OCI-LY3 (cell line): ENCODE measurements around the gene ITGB6.
"Not testable (repeated sequence)": the region's sequence is repeated elsewhere in the genome, so short reads cannot be mapped to it uniquely, and the experiment has no call there.

Experiments
- H2AFZ ChIP-seq: fragments of 200-600, 300-600 bp; shearing (Covaris generic); 2 replicates; pipeline ENCODE4 v1.6.0; 2014; ENCODE audit warnings: antibody characterized with exemption, low read depth, low read length
- H3K27ac ChIP-seq: fragments of 200-600, 300-600 bp; sonication (generic); 2 replicates; pipeline ENCODE4 v1.5.1; 2014; ENCODE audit warnings: mild to moderate bottlenecking, low read length, moderate library complexity, mixed read lengths
- H3K27me3 ChIP-seq: fragments of 200-600, 300-600 bp; sonication (generic); 2 replicates; pipeline ENCODE4 v1.6.1; 2014; ENCODE audit warnings: low read depth, low read length, mixed read lengths
- H3K36me3 ChIP-seq: fragments of 200-600, 300-600 bp; sonication (generic); replicated peaks from 2 replicates; pipeline ENCODE3; 2014; ENCODE audit warnings: low read depth, low read length, mixed read lengths
- H3K4me1 ChIP-seq: fragments of 300-600, 200-600 bp; sonication (generic); 2 replicates; pipeline ENCODE4 v1.6.1; 2014; ENCODE audit warnings: low read length, mixed read lengths
- H3K4me2 ChIP-seq: fragments of 200-600, 300-600 bp; sonication (generic); 2 replicates; pipeline ENCODE4 v1.6.1; 2014; ENCODE audit warnings: low read length, mixed read lengths
- H3K4me3 ChIP-seq: fragments of 300-600, 200-600 bp; sonication (generic); 2 replicates; pipeline ENCODE4 v1.5.1; 2014; ENCODE audit warnings: antibody characterized with exemption, mild to moderate bottlenecking, low read length, moderate library complexity
- H3K79me2 ChIP-seq: fragments of 300-600, 200-600 bp; shearing (Covaris generic); 2 replicates; pipeline ENCODE4 v1.6.1; 2014; ENCODE audit warnings: mild to moderate bottlenecking, low read length, mixed read lengths
- H3K9ac ChIP-seq: fragments of 300-600, 200-600 bp; shearing (Covaris generic); 2 replicates; pipeline ENCODE4 v1.6.0; 2014; ENCODE audit warnings: mild to moderate bottlenecking, low read length, moderate library complexity
- H3K9me3 ChIP-seq: fragments of 200-600, 300-600 bp; shearing (Covaris generic); 2 replicates; pipeline ENCODE4 v1.6.1; 2014; ENCODE audit warnings: low read length, mixed read lengths; ENCODE audit not compliant: insufficient read depth
- H4K20me1 ChIP-seq: fragments of 200-600, 300-600 bp; sonication (generic); 2 replicates; pipeline ENCODE4 v1.6.1; 2016; ENCODE audit warnings: low read length, mixed read lengths; ENCODE audit not compliant: insufficient read depth
- CTCF ChIP-seq: fragments of 200-600, 300-600 bp; sonication (generic); IDR thresholded peaks from 2 replicates; pipeline ENCODE4 v1.5.1; 2014; ENCODE audit warnings: antibody characterized with exemption, low read length, low read depth
- EZH2phosphoT487 ChIP-seq: fragments of 200-600 bp; shearing (Covaris generic); IDR thresholded peaks from 2 replicates; pipeline ENCODE4 v1.6.1; 2018; ENCODE audit warnings: antibody characterized with exemption, mixed run types, low read depth

The ITGB6 gene

GRCh38 chr2:160126315-160126714, 73.8 kb downstream of the ITGB6 start:
- Histone ChIP-seq H3K27ac (no peak overlapping the region), H3K4me3 (no peak overlapping the region), H3K9me3 (no peaks in the 10 kb centered on the region), H3K27me3 (peaks cover 22% of the 10 kb centered on the region), H3K4me1 (no peaks in the 10 kb centered on the region), H2AFZ (no peak overlapping the region), H4K20me1 (no peaks in the 10 kb centered on the region), H3K4me2 (no peak overlapping the region), H3K79me2 (no peaks in the 10 kb centered on the region), H3K36me3 (no peaks in the 10 kb centered on the region), H3K9ac (no peak overlapping the region)
- TF ChIP-seq CTCF, result no peak
- TF ChIP-seq EZH2phosphoT487, result no peak

- H3K9ac ChIP-seq, result no peak overlapping the region
- no peaks in the 10 kb centered on the region for H3K36me3 ChIP-seq
- no peak overlapping the region for H3K4me3 ChIP-seq
- no peaks in the 10 kb centered on the region for H4K20me1 ChIP-seq
- H3K4me2 ChIP-seq, result no peak overlapping the region
- no peak overlapping the region for H3K27ac ChIP-seq
- no peaks in the 10 kb centered on the region for H3K4me1 ChIP-seq
- TF ChIP-seq EZH2phosphoT487 (no peak), CTCF (no peak)
- peaks cover 22% of the 10 kb centered on the region for H3K27me3 ChIP-seq
- H3K9me3 ChIP-seq, result no peaks in the 10 kb centered on the region
- no peak overlapping the region for H2AFZ ChIP-seq
- no peaks in the 10 kb centered on the region for H3K79me2 ChIP-seq
Observed at GRCh38 chr2:160125828-160126227, 74.2 kb downstream of the ITGB6 start.

- no peak for TF ChIP-seq CTCF
- no peak for TF ChIP-seq EZH2phosphoT487
- Histone ChIP-seq H3K4me1 (no peaks in the 10 kb centered on the region), H3K27ac (no peak overlapping the region), H3K4me3 (no peak overlapping the region), H2AFZ (no peak overlapping the region), H4K20me1 (no peaks in the 10 kb centered on the region), H3K79me2 (no peaks in the 10 kb centered on the region), H3K9ac (no peak overlapping the region), H3K9me3 (no peaks in the 10 kb centered on the region), H3K27me3 (peaks cover 22% of the 10 kb centered on the region), H3K4me2 (no peak overlapping the region), H3K36me3 (no peaks in the 10 kb centered on the region)
Observed at GRCh38 chr2:160125366-160125765, 74.7 kb downstream of the ITGB6 start.

- H3K36me3 ChIP-seq, result no peaks in the 10 kb centered on the region
- no peak overlapping the region for H3K27ac ChIP-seq
- H3K9ac ChIP-seq, result no peak overlapping the region
- no peak overlapping the region for H3K4me2 ChIP-seq
- no peak overlapping the region for H3K4me3 ChIP-seq
- peaks cover 22% of the 10 kb centered on the region for H3K27me3 ChIP-seq
- no peaks in the 10 kb centered on the region for H3K79me2 ChIP-seq
- TF ChIP-seq EZH2phosphoT487, result no peak
- no peak for TF ChIP-seq CTCF
- no peaks in the 10 kb centered on the region for H3K9me3 ChIP-seq
- no peak overlapping the region for H2AFZ ChIP-seq
- no peaks in the 10 kb centered on the region for H4K20me1 ChIP-seq
- H3K4me1 ChIP-seq, result no peaks in the 10 kb centered on the region
Observed at GRCh38 chr2:160124571-160124970, 75.5 kb downstream of the ITGB6 start.

GRCh38 chr2:160114721-160115120, 85.4 kb downstream of the ITGB6 start:
- H4K20me1 ChIP-seq, H3K36me3 ChIP-seq, H3K27ac ChIP-seq, H2AFZ ChIP-seq, H3K9me3 ChIP-seq, H3K4me2 ChIP-seq, H3K9ac ChIP-seq, H3K4me3 ChIP-seq, H3K79me2 ChIP-seq: not testable (repeated sequence)
- Histone ChIP-seq H3K27me3 (peaks cover 25% of the 10 kb centered on the region), H3K4me1 (peaks cover 22% of the 10 kb centered on the region)
